GM12878 (cell line): ENCODE data around the gene VGLL3. TPM values are rescaled to one million over a fixed set of nuclear protein-coding genes. Genes with fewer than 3 reads are reported as not detected.

Source experiments
- MAX ChIP-seq: IDR thresholded peaks from 2 replicates; pipeline ENCODE4 v1.6.1; 2012; ENCODE audit warnings: low read depth, low read length, improper control_type of control experiment
- SP1 ChIP-seq: IDR thresholded peaks from one replicate; pipeline ENCODE4 v1.6.1; 2011; ENCODE audit warnings: low read depth, low read length
- TCF3 ChIP-seq: IDR thresholded peaks from 2 replicates; pipeline ENCODE4 v1.6.1; 2012; ENCODE audit warnings: low read depth, mild to moderate bottlenecking, low read length, borderline replicate concordance; ENCODE audit not compliant: insufficient read depth
- polyA plus RNA-seq, 11 experiments: library from polyadenylated mRNA; depleted of rRNA in 4 of 11; unstranded in 6 of 11; stranded (reverse) in 5 of 11; fragments of >200 nt; fragmentation: Nextera tagmentation in 4 of 11; fragmentation: Illumina TruSeq in 1 of 11; extraction: Ambion mirVana in 4 of 11; extraction: Trizol in 1 of 11; gene quantifications; 1 replicate in 1 of 11; 2 replicates in 10 of 11; pipeline versions ENCODE4 v1.2.1 to v1.2.3, GENCODE V29; 2011 to 2016; ENCODE audit warnings: inconsistent platforms in 2 of 11, missing spikeins in 2 of 11, low read depth in 1 of 11
- total RNA-seq, 4 experiments: library from RNA; depleted of rRNA in 3 of 4; stranded (reverse); fragments of >200 nt in 3 of 4; fragmentation: Illumina TruSeq in 1 of 4; extraction: Trizol in 1 of 4; gene quantifications; 2 replicates each; pipeline versions ENCODE4 v1.2.1 to v1.2.3, GENCODE V29; 2013 to 2021
- TF ChIP-seq, protein P1 (sequence below): IDR thresholded peaks from 2 replicates; pipeline ENCODE4 v1.6.1; 2012; ENCODE audit warnings: mild to moderate bottlenecking, low read depth, low read length
- TF ChIP-seq, protein P2 (sequence below): fragments of 450-650 bp; formaldehyde crosslinking; IDR thresholded peaks from 2 replicates; pipeline ENCODE4 v1.4.0; 2020; ENCODE audit warnings: mild to moderate bottlenecking, moderate library complexity

The VGLL3 gene
- total and polyA plus RNA-seq, 10 of the 15 experiments (the other 5 are each of a cell fraction or from before 2014, with no cell fraction given), result 0.05 TPM; not detected in 9

- TF ChIP-seq, protein P1, sequence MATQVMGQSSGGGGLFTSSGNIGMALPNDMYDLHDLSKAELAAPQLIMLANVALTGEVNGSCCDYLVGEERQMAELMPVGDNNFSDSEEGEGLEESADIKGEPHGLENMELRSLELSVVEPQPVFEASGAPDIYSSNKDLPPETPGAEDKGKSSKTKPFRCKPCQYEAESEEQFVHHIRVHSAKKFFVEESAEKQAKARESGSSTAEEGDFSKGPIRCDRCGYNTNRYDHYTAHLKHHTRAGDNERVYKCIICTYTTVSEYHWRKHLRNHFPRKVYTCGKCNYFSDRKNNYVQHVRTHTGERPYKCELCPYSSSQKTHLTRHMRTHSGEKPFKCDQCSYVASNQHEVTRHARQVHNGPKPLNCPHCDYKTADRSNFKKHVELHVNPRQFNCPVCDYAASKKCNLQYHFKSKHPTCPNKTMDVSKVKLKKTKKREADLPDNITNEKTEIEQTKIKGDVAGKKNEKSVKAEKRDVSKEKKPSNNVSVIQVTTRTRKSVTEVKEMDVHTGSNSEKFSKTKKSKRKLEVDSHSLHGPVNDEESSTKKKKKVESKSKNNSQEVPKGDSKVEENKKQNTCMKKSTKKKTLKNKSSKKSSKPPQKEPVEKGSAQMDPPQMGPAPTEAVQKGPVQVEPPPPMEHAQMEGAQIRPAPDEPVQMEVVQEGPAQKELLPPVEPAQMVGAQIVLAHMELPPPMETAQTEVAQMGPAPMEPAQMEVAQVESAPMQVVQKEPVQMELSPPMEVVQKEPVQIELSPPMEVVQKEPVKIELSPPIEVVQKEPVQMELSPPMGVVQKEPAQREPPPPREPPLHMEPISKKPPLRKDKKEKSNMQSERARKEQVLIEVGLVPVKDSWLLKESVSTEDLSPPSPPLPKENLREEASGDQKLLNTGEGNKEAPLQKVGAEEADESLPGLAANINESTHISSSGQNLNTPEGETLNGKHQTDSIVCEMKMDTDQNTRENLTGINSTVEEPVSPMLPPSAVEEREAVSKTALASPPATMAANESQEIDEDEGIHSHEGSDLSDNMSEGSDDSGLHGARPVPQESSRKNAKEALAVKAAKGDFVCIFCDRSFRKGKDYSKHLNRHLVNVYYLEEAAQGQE, result no peak
- TF ChIP-seq SP1 (no peak), MAX (no peak), TCF3 (no peak)
- TF ChIP-seq, protein P2, sequence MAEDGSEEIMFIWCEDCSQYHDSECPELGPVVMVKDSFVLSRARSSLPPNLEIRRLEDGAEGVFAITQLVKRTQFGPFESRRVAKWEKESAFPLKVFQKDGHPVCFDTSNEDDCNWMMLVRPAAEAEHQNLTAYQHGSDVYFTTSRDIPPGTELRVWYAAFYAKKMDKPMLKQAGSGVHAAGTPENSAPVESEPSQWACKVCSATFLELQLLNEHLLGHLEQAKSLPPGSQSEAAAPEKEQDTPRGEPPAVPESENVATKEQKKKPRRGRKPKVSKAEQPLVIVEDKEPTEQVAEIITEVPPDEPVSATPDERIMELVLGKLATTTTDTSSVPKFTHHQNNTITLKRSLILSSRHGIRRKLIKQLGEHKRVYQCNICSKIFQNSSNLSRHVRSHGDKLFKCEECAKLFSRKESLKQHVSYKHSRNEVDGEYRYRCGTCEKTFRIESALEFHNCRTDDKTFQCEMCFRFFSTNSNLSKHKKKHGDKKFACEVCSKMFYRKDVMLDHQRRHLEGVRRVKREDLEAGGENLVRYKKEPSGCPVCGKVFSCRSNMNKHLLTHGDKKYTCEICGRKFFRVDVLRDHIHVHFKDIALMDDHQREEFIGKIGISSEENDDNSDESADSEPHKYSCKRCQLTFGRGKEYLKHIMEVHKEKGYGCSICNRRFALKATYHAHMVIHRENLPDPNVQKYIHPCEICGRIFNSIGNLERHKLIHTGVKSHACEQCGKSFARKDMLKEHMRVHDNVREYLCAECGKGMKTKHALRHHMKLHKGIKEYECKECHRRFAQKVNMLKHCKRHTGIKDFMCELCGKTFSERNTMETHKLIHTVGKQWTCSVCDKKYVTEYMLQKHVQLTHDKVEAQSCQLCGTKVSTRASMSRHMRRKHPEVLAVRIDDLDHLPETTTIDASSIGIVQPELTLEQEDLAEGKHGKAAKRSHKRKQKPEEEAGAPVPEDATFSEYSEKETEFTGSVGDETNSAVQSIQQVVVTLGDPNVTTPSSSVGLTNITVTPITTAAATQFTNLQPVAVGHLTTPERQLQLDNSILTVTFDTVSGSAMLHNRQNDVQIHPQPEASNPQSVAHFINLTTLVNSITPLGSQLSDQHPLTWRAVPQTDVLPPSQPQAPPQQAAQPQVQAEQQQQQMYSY (CRISPR knock-in tag), result no peak
- TF ChIP-seq, all 136 proteins: peak for 0
These were observed 42.3 kb upstream of the VGLL3 start (continued) for GRCh38 chr3:87033205-87033604.
